Dendritic cell treated with granulocyte-macrophage colony-stimulating factor and Interleukin-4, amounts not matched to agents 40 ng/mL and 50 ng/mL, for 4 days (primary cell): ENCODE measurements around the gene ADAMTS17.

Experiments used
- H3K27ac Mint-ChIP-seq: one replicate; pipeline ENCODE4 v1.8.0; 2022; ENCODE audit warnings: mild to moderate bottlenecking, mixed read lengths
- H3K27me3 Mint-ChIP-seq: one replicate; pipeline ENCODE4 v1.8.0; 2022; ENCODE audit warnings: mild to moderate bottlenecking, mixed read lengths
- H3K36me3 Mint-ChIP-seq: one replicate; pipeline ENCODE4 v1.8.0; 2022; ENCODE audit warnings: low read depth, mixed read lengths
- H3K4me1 Mint-ChIP-seq: one replicate; pipeline ENCODE4 v1.8.0; 2022; ENCODE audit warnings: low read depth, mixed read lengths
- H3K4me3 Mint-ChIP-seq: one replicate; pipeline ENCODE4 v1.8.0; 2022; ENCODE audit warnings: mild to moderate bottlenecking, moderate library complexity, mixed read lengths
- H3K9me3 Mint-ChIP-seq: one replicate; pipeline ENCODE4 v1.8.0; 2022; ENCODE audit warnings: mixed read lengths
- intact Hi-C: fragments of 100-400 bp; cut with micrococcal nuclease; formaldehyde crosslinking; loops from one replicate; pipeline ENCODE4 v1.15.0; 2022

The ADAMTS17 gene

GRCh38 chr15:100341750-100342560 lies at the start of gene ADAMTS17:
TSS of gene ADAMTS17 (minus strand) at chr15:100341975. CDS start at chr15:100341899, 76 bp downstream.
- Mint-ChIP-seq H3K4me3 (peak within 1 kb of the TSS; percentile 62), H3K4me1 (peaks cover 19% of the 10 kb centered on the region), H3K9me3 (no peaks in the 10 kb centered on the region), H3K27ac (no peak within 1 kb of the TSS), H3K36me3 (no peaks in the 10 kb centered on the region), H3K27me3 (peaks cover 68% of the 10 kb centered on the region)
- intact Hi-C loops: loop anchor here (1.0 kb wide), 1 partner anchor 8 kb away; no protein-coding TSS in a partner anchor

GRCh38 chr15:100385300-100386050 lies 43.7 kb upstream of the ADAMTS17 start:
- no peaks in the 10 kb centered on the region for H3K36me3 Mint-ChIP-seq
- intact Hi-C loops: loop anchor here (2.0 kb wide), 1 partner anchor 35 kb away; no protein-coding TSS in a partner anchor
- peaks cover 25% of the 10 kb centered on the region for H3K4me1 Mint-ChIP-seq
- H3K9me3 Mint-ChIP-seq: peaks cover 30% of the 10 kb centered on the region
- H3K27ac Mint-ChIP-seq: no peak overlapping the region
- peaks cover 16% of the 10 kb centered on the region for H3K27me3 Mint-ChIP-seq
- H3K4me3 Mint-ChIP-seq: no peak overlapping the region

GRCh38 chr15:100384108-100384410 lies 42.3 kb upstream of the ADAMTS17 start:
- peaks cover 19% of the 10 kb centered on the region for H3K4me1 Mint-ChIP-seq
- H3K27ac Mint-ChIP-seq: no peak overlapping the region
- peaks cover 40% of the 10 kb centered on the region for H3K9me3 Mint-ChIP-seq
- no peaks in the 10 kb centered on the region for H3K36me3 Mint-ChIP-seq
- H3K4me3 Mint-ChIP-seq: no peak overlapping the region
- intact Hi-C loops: loop anchor here (2.0 kb wide), 1 partner anchor 33 kb away; no protein-coding TSS in a partner anchor
- peaks cover 17% of the 10 kb centered on the region for H3K27me3 Mint-ChIP-seq

GRCh38 chr15:100383302-100384107 lies 41.7 kb upstream of the ADAMTS17 start:
- Mint-ChIP-seq H3K27me3 (peaks cover 20% of the 10 kb centered on the region), H3K9me3 (peaks cover 36% of the 10 kb centered on the region), H3K4me3 (no peak overlapping the region), H3K4me1 (peaks cover 19% of the 10 kb centered on the region), H3K27ac (no peak overlapping the region), H3K36me3 (no peaks in the 10 kb centered on the region)
- intact Hi-C loops: loop anchor here (2.0 kb wide), 1 partner anchor 33 kb away; no protein-coding TSS in a partner anchor

- intact Hi-C loops: no loop called here
- peaks cover 9% of the 10 kb centered on the region for H3K9me3 Mint-ChIP-seq
- H3K27ac Mint-ChIP-seq: no peak overlapping the region
- H3K4me3 Mint-ChIP-seq: no peak overlapping the region
- no peaks in the 10 kb centered on the region for H3K4me1 Mint-ChIP-seq
- H3K36me3 Mint-ChIP-seq: no peaks in the 10 kb centered on the region
- H3K27me3 Mint-ChIP-seq: peaks cover 64% of the 10 kb centered on the region
These were observed 32.2 kb upstream of the ADAMTS17 start for GRCh38 chr15:100373942-100374341.

GRCh38 chr15:100373120-100373896 lies 31.5 kb upstream of the ADAMTS17 start:
- Mint-ChIP-seq H3K27me3 (peaks cover 60% of the 10 kb centered on the region), H3K9me3 (peaks cover 9% of the 10 kb centered on the region), H3K4me1 (no peaks in the 10 kb centered on the region), H3K36me3 (no peaks in the 10 kb centered on the region), H3K4me3 (no peak overlapping the region), H3K27ac (no peak overlapping the region)
- intact Hi-C loops: no loop called here

GRCh38 chr15:100372739-100373119 lies 31.0 kb upstream of the ADAMTS17 start:
- intact Hi-C loops: no loop called here
- no peaks in the 10 kb centered on the region for H3K4me1 Mint-ChIP-seq
- no peak overlapping the region for H3K4me3 Mint-ChIP-seq

GRCh38 chr15:100355342-100355741 lies 13.6 kb upstream of the ADAMTS17 start:
- Mint-ChIP-seq H3K27ac (peak overlapping the region; percentile 12), H3K27me3 (peaks cover 43% of the 10 kb centered on the region), H3K9me3 (peaks cover 15% of the 10 kb centered on the region), H3K4me1 (peaks cover 5% of the 10 kb centered on the region), H3K36me3 (no peaks in the 10 kb centered on the region), H3K4me3 (no peak overlapping the region)
- intact Hi-C loops: no loop called here

More at GRCh38 chr15:100372739-100373119, 31.0 kb upstream of the ADAMTS17 start:
- H3K9me3 Mint-ChIP-seq: peaks cover 9% of the 10 kb centered on the region
- H3K27me3 Mint-ChIP-seq: peaks cover 57% of the 10 kb centered on the region
- H3K27ac Mint-ChIP-seq: no peak overlapping the region
- no peaks in the 10 kb centered on the region for H3K36me3 Mint-ChIP-seq

GRCh38 chr15:100353449-100353848 lies 11.7 kb upstream of the ADAMTS17 start:
- peaks cover 10% of the 10 kb centered on the region for H3K9me3 Mint-ChIP-seq
- H3K27me3 Mint-ChIP-seq: peaks cover 31% of the 10 kb centered on the region
- H3K4me3 Mint-ChIP-seq: no peak overlapping the region
- H3K36me3 Mint-ChIP-seq: peaks cover 5% of the 10 kb centered on the region
- H3K27ac Mint-ChIP-seq: no peak overlapping the region
- peaks cover 10% of the 10 kb centered on the region for H3K4me1 Mint-ChIP-seq
- intact Hi-C loops: no loop called here

- intact Hi-C loops: loop anchor here (1.0 to 2.0 kb wide), 4 partner anchors 8 to 252 kb away; partner anchors contain the start of genes ASB7 and LINS1
- peaks cover 19% of the 10 kb centered on the region for H3K27me3 Mint-ChIP-seq
- H3K36me3 Mint-ChIP-seq: peaks cover 5% of the 10 kb centered on the region
- H3K9me3 Mint-ChIP-seq: peaks cover 9% of the 10 kb centered on the region
- peak overlapping the region; percentile 88 for H3K4me3 Mint-ChIP-seq
- peaks cover 18% of the 10 kb centered on the region for H3K4me1 Mint-ChIP-seq
- H3K27ac Mint-ChIP-seq: peak overlapping the region; percentile 91
These were observed 8.9 kb upstream of the ADAMTS17 start for GRCh38 chr15:100350434-100351226.

- intact Hi-C loops: loop anchor here (1.0 to 2.0 kb wide), 4 partner anchors 8 to 252 kb away; partner anchors contain the start of genes ASB7 and LINS1
- peak overlapping the region; percentile 88 for H3K4me3 Mint-ChIP-seq
- peaks cover 9% of the 10 kb centered on the region for H3K9me3 Mint-ChIP-seq
- H3K4me1 Mint-ChIP-seq: peaks cover 26% of the 10 kb centered on the region
- H3K36me3 Mint-ChIP-seq: peaks cover 5% of the 10 kb centered on the region
- peak overlapping the region; percentile 91 for H3K27ac Mint-ChIP-seq
- H3K27me3 Mint-ChIP-seq: peaks cover 16% of the 10 kb centered on the region
These were observed 8.1 kb upstream of the ADAMTS17 start for GRCh38 chr15:100349696-100350433.

GRCh38 chr15:100349321-100349695 lies 7.5 kb upstream of the ADAMTS17 start:
- H3K36me3 Mint-ChIP-seq: peaks cover 5% of the 10 kb centered on the region
- H3K9me3 Mint-ChIP-seq: peaks cover 9% of the 10 kb centered on the region
- peaks cover 29% of the 10 kb centered on the region for H3K4me1 Mint-ChIP-seq
- intact Hi-C loops: no loop called here
- H3K27ac Mint-ChIP-seq: peak overlapping the region; percentile 91
- peaks cover 20% of the 10 kb centered on the region for H3K27me3 Mint-ChIP-seq
- H3K4me3 Mint-ChIP-seq: peak overlapping the region; percentile 88
